Stimulated activated CD4-positive, alpha-beta T cell treated with anti-CD3 and anti-CD28 coated beads, Interleukin-4, amount 100 ng/mL, for 4 hours (primary cell): ENCODE data around the gene SCG5.

ENCODE experiments used
- DNase-seq, 2 experiments: peaks; one replicate each; pipeline ENCODE4 v3.0.0-alpha.2; 2020

SCG5 gene

GRCh38 chr15:32729700-32730395 lies 88.3 kb downstream of the SCG5 start:
- no peak for DNase-seq

- DNase-seq = no peak
Observed at GRCh38 chr15:32730677-32731654, 89.5 kb downstream of the SCG5 start.

DNA sequence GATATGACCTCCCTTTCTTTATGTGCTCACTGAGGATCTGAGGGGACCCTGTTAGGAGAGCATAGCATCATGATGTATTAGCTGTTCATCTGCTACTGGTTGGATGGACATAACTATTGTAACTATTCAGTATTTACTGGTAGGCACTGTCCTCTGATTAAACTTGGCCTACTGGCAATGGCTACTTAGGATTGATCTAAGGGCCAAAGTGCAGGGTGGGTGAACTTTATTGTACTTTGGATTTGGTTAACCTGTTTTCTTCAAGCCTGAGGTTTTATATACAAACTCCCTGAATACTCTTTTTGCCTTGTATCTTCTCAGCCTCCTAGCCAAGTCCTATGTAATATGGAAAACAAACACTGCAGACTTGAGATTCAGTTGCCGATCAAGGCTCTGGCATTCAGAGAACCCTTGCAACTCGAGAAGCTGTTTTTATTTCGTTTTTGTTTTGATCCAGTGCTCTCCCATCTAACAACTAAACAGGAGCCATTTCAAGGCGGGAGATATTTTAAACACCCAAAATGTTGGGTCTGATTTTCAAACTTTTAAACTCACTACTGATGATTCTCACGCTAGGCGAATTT lies 91.2 kb downstream of the SCG5 start:
- DNase-seq = no peak

DNA sequence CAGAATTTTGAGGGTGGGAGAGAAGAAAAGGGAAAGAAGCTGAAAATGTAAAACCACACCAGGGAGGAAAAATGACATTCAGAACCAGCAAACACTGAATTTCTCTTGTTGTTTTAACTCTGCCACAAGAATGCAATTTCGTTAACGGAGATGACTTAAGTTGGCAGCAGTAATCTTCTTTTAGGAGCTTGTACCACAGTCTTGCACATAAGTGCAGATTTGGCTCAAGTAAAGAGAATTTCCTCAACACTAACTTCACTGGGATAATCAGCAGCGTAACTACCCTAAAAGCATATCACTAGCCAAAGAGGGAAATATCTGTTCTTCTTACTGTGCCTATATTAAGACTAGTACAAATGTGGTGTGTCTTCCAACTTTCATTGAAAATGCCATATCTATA lies 91.8 kb downstream of the SCG5 start:
- DNase-seq = no peak

- DNase-seq = no peak
Observed at GRCh38 chr15:32735989-32736700, 94.6 kb downstream of the SCG5 start.

GRCh38 chr15:32736701-32737061 lies 95.2 kb downstream of the SCG5 start:
- no peak for DNase-seq

- no peak for DNase-seq
Observed at GRCh38 chr15:32737304-32737703, 95.8 kb downstream of the SCG5 start.

DNA sequence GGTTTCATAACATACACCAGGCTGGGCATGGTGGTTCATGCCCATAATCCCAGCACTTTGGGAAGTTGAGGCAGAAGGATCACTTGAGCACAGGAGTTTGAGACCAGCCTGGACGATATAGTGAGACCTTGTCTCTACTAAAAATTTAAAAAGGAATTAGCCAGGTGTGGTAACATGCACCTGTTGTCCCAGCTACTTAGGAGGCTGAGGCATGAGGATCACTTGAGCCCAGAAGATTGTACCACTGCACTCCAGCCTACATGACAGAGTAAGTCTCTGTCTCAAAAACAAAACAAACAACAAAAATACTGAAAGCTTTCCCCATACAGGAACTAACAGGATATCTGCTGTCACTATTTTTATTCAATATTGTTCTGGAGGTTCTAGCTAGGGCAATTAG lies 97.2 kb downstream of the SCG5 start:
- DNase-seq = no peak

DNA sequence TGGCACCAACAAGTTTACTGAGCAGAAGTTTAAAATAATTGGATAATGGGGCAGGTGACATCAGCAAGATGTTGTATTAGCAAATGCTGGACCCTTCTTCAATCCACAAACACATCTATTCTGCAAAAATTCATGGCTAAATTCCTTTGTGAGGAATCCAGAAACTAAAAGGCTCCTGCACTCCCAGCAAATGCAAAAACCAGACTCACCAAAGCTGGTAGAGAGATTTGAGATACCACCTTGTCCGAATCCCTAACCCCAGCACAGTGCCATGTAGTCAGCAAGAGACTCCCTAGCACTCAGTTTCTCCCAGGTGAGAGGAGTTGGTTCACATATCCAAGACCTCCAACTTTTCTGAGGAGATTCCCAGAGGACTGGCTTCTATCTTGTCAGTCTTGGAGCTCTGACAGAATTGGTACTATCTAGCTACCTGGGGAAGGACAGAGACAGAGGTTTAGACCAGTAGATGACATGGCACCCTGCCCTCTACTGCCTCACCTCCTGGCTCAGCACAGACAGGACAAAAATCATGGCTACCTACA lies 98.1 kb downstream of the SCG5 start:
- no peak for DNase-seq

DNA sequence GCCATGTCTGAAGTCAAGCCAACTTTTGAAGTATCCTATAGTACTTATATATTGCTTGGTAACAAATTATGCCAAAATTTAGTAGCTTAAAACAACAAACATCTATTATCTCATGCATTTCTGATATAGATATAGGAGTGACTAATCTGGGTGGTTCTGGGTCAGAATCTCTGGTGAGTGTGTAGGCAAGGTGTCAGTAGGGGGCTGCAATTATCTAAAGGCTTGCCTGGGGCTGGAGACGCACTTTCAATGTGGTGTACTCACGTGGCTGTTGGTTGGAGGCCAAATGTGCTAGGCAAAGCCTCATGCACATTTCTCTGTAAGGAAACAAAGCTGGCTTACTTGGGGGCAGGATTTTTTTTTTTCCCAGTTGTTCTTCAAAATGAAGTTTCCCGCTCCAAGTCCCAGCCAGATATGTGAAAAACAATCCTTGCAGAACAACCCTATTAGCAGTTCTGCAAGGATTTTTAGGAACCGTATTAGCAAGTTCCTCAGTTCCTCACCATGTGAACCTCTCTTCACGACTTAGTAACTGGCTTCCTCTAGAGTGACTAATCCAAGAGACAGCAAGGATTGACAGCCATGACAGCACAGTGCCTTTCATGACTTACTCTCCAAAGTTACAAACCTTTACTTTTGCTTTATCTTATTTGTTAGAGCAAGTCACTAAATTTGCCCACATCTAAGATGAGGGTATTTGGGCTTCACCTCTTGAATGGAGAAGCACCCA lies 102.1 kb downstream of the SCG5 start:
- no peak for DNase-seq

DNA sequence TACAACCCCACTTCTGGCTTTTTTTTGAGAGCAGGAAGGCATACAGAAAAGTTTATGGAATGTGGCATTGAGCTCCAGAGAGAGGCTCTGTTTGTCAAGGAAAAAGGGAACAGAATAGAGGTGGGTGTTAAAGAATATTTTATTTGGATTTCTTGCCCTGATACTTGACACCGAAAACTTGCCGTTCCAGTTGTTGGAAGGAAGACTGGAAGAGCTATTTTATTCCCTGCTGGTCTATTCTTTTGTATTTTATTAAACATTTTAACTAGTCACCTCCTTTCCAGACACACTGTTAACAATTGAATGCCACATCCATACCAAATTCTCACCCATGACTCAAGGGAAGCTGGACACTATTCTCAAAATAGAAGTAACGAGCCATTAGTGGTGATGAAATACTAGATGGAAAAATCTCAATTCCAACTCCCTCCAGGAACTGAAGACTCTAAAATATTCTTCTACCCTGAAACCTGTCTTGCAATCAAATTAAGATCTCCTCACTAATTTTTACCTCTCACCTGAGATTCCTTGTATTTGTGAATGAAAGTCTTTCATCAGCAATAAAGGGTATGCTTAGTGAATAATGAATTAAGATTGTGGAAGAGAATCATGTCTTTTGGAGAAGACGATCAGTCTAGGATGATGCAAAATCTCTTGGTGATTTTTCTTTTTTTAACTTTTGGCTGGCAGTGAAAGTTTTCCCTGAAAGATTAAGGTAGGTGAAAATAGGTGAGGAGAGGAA lies 104.8 kb downstream of the SCG5 start:
- no peak for DNase-seq
